ENCODE results near the gene SMIM43. TPM values are rescaled to one million over a fixed set of nuclear protein-coding genes. Genes with fewer than 3 reads are reported as not detected.

SMIM43 gene
- total RNA-seq (2022; extraction: Qiagen RNA extraction): 0.21 to 0.48 TPM (median 0.25 TPM) in 5 replicates

GRCh38 chr4:121764702-121765367, at the start of gene SMIM43:
SMIM43 (minus strand) TSS chr4:121765164; CDS start chr4:121765105, 59 bp downstream.

GRCh38 chr4:121800961-121801714, 36.2 kb upstream of the SMIM43 start, which contains the start of gene EXOSC9:
EXOSC9 (plus strand) TSS chr4:121801323; CDS start chr4:121801425, 102 bp downstream.

Other genes starting within 250 kb of the SMIM43 start
- 502 to 676 TPM (median 509 TPM) in 5 replicates for gene ANXA5, start 68.2 kb downstream of the SMIM43 start, total RNA-seq (2022; extraction: Qiagen RNA extraction)
- gene EXOSC9, start 36.2 kb upstream of the SMIM43 start, total RNA-seq (2022; extraction: Qiagen RNA extraction): 24.6 to 32.2 TPM (median 27.5 TPM) in 5 replicates
- gene CCNA2, start 58.7 kb upstream of the SMIM43 start, total RNA-seq (2022; extraction: Qiagen RNA extraction): 37.6 to 51.4 TPM (median 45.1 TPM) in 5 replicates
- gene BBS7, start 105.3 kb upstream of the SMIM43 start, total RNA-seq (2022; extraction: Qiagen RNA extraction): 11.9 to 16.1 TPM (median 14.1 TPM) in 5 replicates
- 0.08 to 0.12 TPM (median 0.10 TPM) in 3 of 5 replicates, not detected in the others for gene TRPC3, start 186.9 kb upstream of the SMIM43 start, total RNA-seq (2022; extraction: Qiagen RNA extraction)